Measurements from ENCODE around the gene AMT. TPM values are rescaled to one million over a fixed set of nuclear protein-coding genes. Genes with fewer than 3 reads are reported as not detected.
"Not testable (repeated sequence)": the region's sequence is repeated elsewhere in the genome, so short reads cannot be mapped to it uniquely, and the experiment has no call there.

AMT gene
- total RNA-seq, 1 donor from 2014 or later: 20.1 TPM

GRCh38 chr3:49428752-49429080 is 6.4 kb upstream of the AMT start:
- intact Hi-C loops (cut with DNase I): loop anchor here (1.0 to 5.0 kb wide), 2 partner anchors 16 to 86 kb away; partner anchors contain the start of genes TCTA and USP4
- no peak for DNase-seq (ENCODE audit: low spot score)

GRCh38 chr3:49427586-49427985 is 5.3 kb upstream of the AMT start:
- no peak for DNase-seq (ENCODE audit: low spot score)
- intact Hi-C loops (cut with DNase I): loop anchor here (5.0 kb wide), 1 partner anchor 85 kb away; the partner anchor contains the start of gene USP4

GRCh38 chr3:49424816-49425215 is 2.5 kb upstream of the AMT start:
- intact Hi-C loops (cut with DNase I): loop anchor here (5.0 kb wide), 1 partner anchor 83 kb away; the partner anchor contains the start of gene USP4
- no peak for DNase-seq (ENCODE audit: low spot score)

GRCh38 chr3:49421890-49422378 is 339 bp downstream of the AMT start:
- intact Hi-C loops (cut with DNase I): no loop called here
- DNase-seq (ENCODE audit: low spot score): no peak

GRCh38 chr3:49417516-49418120 is 4.7 kb downstream of the AMT start:
- DNase-seq (ENCODE audit: low spot score): no peak
- intact Hi-C loops (cut with DNase I): no loop called here

- intact Hi-C loops (cut with DNase I): no loop called here
- no peak for DNase-seq (ENCODE audit: low spot score)
Measured at GRCh38 chr3:49416867-49417266, 5.4 kb downstream of the AMT start.

- intact Hi-C loops (cut with DNase I): no loop called here
- DNase-seq (ENCODE audit: low spot score): no peak
Measured at GRCh38 chr3:49415931-49416601, 6.2 kb downstream of the AMT start.

- DNase-seq (ENCODE audit: low spot score): no peak
- intact Hi-C loops (cut with DNase I): loop anchor here (5.0 kb wide), 1 partner anchor 72 kb away; the partner anchor contains the start of gene USP4
Measured at GRCh38 chr3:49414753-49415152, 7.5 kb downstream of the AMT start.

- intact Hi-C loops (cut with DNase I): loop anchor here (2.0 to 5.0 kb wide), 3 partner anchors 55 to 71 kb away; partner anchors contain the start of genes DAG1, GPX1 and USP4
- DNase-seq (ENCODE audit: low spot score): no peak
Measured at GRCh38 chr3:49413338-49413734, 8.9 kb downstream of the AMT start.

- intact Hi-C loops (cut with DNase I): loop anchor here (1.0 to 5.0 kb wide), 4 partner anchors 17 to 70 kb away; partner anchors contain the start of genes DAG1, GPX1, NICN1 and USP4
- DNase-seq (ENCODE audit: low spot score): no peak
Measured at GRCh38 chr3:49412632-49413337, 9.5 kb downstream of the AMT start.

GRCh38 chr3:49411968-49412631 is 10.2 kb downstream of the AMT start, which contains the start of the genes RHOA and TCTA:
Gene RHOA (minus strand): TSS chr3:49411976. CDS start chr3:49375589, 36,387 bp downstream.
Gene TCTA (plus strand): TSS chr3:49412423. CDS start chr3:49412427, 4 bp downstream.
- intact Hi-C loops (cut with DNase I): loop anchor here (1.0 to 5.0 kb wide), 4 partner anchors 17 to 70 kb away; partner anchors contain the start of genes DAG1, GPX1, NICN1 and USP4
- DNase-seq (ENCODE audit: low spot score): peak; percentile 99

GRCh38 chr3:49411535-49411967 is 10.7 kb downstream of the AMT start:
- DNase-seq (ENCODE audit: low spot score): peak; percentile 83
- intact Hi-C loops (cut with DNase I): loop anchor here (5.0 kb wide), 1 partner anchor 69 kb away; the partner anchor contains the start of gene USP4

GRCh38 chr3:49410846-49411534 is 11.3 kb downstream of the AMT start:
- DNase-seq (ENCODE audit: low spot score): no peak
- intact Hi-C loops (cut with DNase I): loop anchor here (5.0 kb wide), 1 partner anchor 69 kb away; the partner anchor contains the start of gene USP4

- DNase-seq (ENCODE audit: low spot score): no peak
- intact Hi-C loops (cut with DNase I): loop anchor here (5.0 kb wide), 1 partner anchor 68 kb away; the partner anchor contains the start of gene USP4
Measured at GRCh38 chr3:49410066-49410845, 12.0 kb downstream of the AMT start.

- intact Hi-C loops (cut with DNase I): no loop called here
- no peak for DNase-seq (ENCODE audit: low spot score)
Measured at GRCh38 chr3:49406571-49407565, 15.4 kb downstream of the AMT start.

GRCh38 chr3:49405570-49405969 is 16.7 kb downstream of the AMT start:
- DNase-seq (ENCODE audit: low spot score); intact Hi-C loops (cut with DNase I): not testable (repeated sequence)

- DNase-seq (ENCODE audit: low spot score): no peak
- intact Hi-C loops (cut with DNase I): no loop called here
Measured at GRCh38 chr3:49403891-49404290, 18.4 kb downstream of the AMT start.

All from cardiac septum (tissue), 1 donor.